Measurements from ENCODE around the gene SNX6.
A peak's percentile ranks its signal among the peaks of the same experiment; 100 is the strongest.
"Not testable (repeated sequence)": the region's sequence is repeated elsewhere in the genome, so short reads cannot be mapped to it uniquely, and the experiment has no call there.

Gene SNX6

DNA sequence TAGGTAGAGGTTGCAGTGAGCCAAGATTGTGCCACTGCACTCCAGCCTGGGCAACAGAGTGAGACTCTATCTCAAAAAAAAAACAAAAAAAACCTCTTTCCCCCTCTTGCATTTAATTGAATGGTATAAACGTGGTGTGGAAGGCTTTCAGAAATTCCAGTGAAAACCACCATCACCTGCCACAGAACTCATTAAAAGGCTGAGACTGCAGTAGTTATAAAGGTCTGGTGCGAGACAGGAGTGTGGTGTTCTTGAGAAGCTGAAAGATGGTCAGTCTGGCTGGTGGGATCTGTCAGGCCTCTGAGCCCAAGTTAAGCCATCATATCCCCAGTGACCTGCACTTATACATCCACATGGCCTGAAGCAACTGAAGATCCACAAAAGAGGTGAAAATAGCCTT lies 20.1 kb upstream of the SNX6 start:
- not testable (repeated sequence) for H3K4me3 Mint-ChIP-seq, H3K27ac Mint-ChIP-seq, H3K36me3 Mint-ChIP-seq, ATAC-seq, H3K4me1 Mint-ChIP-seq, H3K9me3 Mint-ChIP-seq, H3K27me3 Mint-ChIP-seq

GRCh38 chr14:34649344-34649743 lies 19.4 kb upstream of the SNX6 start:
- Mint-ChIP-seq H3K27me3 (no peaks in the 10 kb centered on the region), H3K9me3 (no peaks in the 10 kb centered on the region), H3K36me3 (no peaks in the 10 kb centered on the region), H3K4me3 (no peak overlapping the region), H3K4me1 (no peaks in the 10 kb centered on the region), H3K27ac (no peak overlapping the region)
- no peak for ATAC-seq

DNA sequence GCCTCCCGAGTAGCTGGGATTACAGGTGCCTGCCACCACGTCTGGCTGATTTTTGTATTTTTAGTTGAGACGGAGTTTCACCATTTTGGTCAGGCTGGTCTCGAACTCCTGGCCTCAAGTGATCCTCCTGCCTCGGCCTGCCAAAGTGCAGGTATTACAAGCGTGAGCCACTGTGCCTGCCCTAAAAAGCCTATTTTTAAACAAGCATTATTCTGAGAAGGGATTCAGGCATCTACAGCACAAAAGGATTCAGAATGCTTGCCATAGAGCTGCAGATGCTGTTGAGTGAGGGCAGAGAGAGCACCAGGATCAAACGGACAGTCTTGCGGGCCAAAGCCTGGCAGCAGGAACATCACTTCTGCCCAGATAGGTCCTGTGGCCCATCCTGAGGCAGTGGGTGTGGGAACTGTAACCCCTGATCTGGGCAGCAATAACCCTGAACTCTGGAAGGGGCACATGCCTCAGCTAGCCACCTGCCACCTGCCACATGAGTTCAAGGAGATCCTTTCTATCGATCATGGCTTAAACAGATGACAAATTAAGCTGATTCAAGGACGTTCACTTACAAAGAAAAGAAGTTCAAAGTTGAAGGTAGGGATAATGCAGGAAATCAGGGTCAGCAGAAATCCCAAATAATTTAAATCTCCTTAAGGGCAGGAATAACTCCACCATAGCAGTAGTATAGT lies 16.8 kb upstream of the SNX6 start:
- Mint-ChIP-seq H3K4me3 (no peak overlapping the region), H3K36me3 (no peaks in the 10 kb centered on the region), H3K27me3 (no peaks in the 10 kb centered on the region), H3K27ac (no peak overlapping the region), H3K4me1 (no peaks in the 10 kb centered on the region), H3K9me3 (no peaks in the 10 kb centered on the region)
- ATAC-seq = no peak

DNA sequence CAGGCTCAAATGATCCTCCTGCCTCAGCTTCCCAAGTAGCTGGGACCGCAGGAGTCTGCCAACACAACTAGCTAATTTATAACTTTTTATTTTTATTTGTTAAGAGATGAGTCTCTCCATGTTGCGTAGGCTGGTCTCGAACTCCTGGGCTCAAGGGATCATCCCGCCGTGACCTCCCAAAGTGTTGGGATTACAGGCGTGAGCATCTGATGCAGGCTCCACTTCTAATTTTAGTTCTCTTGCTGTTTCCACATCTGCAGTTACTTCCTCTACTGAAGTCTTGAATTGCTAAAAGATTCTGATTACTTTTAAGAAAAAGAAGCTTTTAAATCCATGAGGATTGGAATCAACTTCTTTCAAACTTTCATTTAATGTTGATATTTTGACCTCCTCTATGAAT lies 13.4 kb upstream of the SNX6 start:
- H3K4me3 Mint-ChIP-seq = no peak overlapping the region
- H3K4me1 Mint-ChIP-seq = no peaks in the 10 kb centered on the region
- no peaks in the 10 kb centered on the region for H3K36me3 Mint-ChIP-seq
- no peaks in the 10 kb centered on the region for H3K9me3 Mint-ChIP-seq
- H3K27ac Mint-ChIP-seq = no peak overlapping the region
- no peak for ATAC-seq
- H3K27me3 Mint-ChIP-seq = peaks cover 5% of the 10 kb centered on the region

DNA sequence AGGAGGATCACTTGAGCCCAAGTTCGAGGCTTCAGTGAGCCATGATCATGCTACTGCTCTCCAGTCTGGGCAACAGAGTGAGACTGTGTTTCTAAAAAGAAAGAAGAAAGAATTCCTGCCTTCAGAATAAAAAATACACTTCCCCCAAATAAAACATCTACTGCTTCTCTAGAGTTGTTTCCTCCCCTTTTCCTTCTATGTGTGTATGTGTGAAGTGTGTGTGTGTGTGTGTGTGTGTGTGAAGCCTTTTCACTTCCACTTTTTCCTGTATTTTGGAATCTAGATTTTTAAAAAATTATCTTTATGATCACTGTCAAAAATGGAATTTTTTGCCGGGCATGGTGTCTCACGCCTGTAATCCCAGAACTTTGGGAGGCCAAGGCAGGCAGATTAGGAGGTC lies 12.6 kb upstream of the SNX6 start:
- no peak for ATAC-seq
- H3K9me3 Mint-ChIP-seq = no peaks in the 10 kb centered on the region
- no peaks in the 10 kb centered on the region for H3K36me3 Mint-ChIP-seq
- H3K4me1 Mint-ChIP-seq = no peaks in the 10 kb centered on the region
- H3K27ac Mint-ChIP-seq = no peak overlapping the region
- peaks cover 5% of the 10 kb centered on the region for H3K27me3 Mint-ChIP-seq
- no peak overlapping the region for H3K4me3 Mint-ChIP-seq

DNA sequence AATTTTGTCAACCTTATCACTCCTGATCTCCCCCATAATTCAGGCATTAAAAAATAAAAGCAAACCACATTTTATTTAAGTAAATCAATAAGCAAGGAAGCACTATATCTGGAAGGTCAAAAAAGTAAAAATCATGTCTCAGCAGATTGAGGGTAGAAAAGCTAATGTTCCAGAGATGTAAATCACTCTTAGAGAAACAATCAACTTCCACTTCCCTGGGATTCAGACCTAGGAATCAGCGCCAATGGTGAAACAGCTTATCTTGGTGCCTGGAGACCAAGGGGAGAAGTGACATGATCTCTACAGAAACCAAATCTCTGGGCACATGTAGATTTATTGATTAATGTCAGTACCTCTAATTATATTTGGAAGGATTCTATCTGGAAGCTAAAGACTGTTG lies 10.9 kb upstream of the SNX6 start:
- ATAC-seq = no peak

GRCh38 chr14:34634360-34634771 lies 4.4 kb upstream of the SNX6 start:
- not testable (repeated sequence) for H3K36me3 Mint-ChIP-seq, H3K4me1 Mint-ChIP-seq, H3K4me3 Mint-ChIP-seq, ATAC-seq, H3K27me3 Mint-ChIP-seq, H3K27ac Mint-ChIP-seq, H3K9me3 Mint-ChIP-seq

More for the DNA sequence above, 10.9 kb upstream of the SNX6 start:
- Mint-ChIP-seq H3K9me3 (no peaks in the 10 kb centered on the region), H3K27ac (no peak overlapping the region), H3K36me3 (no peaks in the 10 kb centered on the region), H3K27me3 (peaks cover 5% of the 10 kb centered on the region), H3K4me3 (no peak overlapping the region), H3K4me1 (no peaks in the 10 kb centered on the region)

DNA sequence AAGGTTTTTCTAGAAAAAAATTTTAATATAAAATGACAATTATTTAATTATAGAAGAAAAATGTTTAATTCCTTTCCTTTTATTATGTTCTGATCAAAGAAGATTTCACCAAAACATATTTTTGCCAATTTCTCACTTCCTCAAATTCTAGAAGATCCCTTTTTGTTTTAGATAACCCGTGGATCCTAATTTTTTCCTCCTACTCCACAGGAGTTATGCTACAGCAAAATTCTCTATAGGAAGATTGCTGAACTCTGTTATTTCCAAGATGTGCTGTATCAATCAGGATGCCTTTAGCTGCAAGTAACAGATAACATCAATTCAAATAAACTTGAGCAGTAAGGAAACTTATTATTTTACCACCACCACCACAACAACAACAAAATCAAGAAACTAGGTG lies 3.8 kb upstream of the SNX6 start:
- Mint-ChIP-seq H3K36me3 (no peaks in the 10 kb centered on the region), H3K27me3 (no peaks in the 10 kb centered on the region), H3K9me3 (no peaks in the 10 kb centered on the region), H3K27ac (no peak overlapping the region), H3K4me3 (no peak overlapping the region), H3K4me1 (peaks cover 5% of the 10 kb centered on the region)
- no peak for ATAC-seq

DNA sequence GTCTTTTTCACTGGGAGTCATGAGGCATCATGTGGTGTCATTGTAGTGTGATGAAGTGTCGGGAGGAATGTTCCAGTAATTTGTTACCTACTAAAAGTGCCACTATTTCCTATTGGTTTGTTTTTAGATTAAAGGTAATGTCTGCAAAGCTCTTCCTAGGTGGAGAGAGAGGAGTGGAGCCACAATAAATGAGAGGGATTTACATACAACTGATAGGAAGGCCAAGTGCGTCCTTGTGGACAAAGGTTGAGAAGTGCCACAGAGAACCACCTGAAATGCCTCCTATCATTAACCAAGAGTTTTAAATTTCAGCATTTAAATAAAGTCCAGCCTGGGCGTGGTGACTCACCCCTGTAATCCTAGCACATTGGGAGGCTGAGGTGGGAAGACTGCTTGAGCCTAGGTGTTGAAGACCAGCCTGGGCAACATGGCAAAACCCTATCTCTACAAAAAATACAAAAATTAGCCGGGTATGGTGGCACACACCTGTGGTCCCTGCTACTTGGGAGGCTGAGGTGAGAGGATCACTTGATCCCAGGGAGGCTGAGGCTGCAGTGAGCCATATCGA lies 2.5 kb upstream of the SNX6 start:
- no peaks in the 10 kb centered on the region for H3K27me3 Mint-ChIP-seq
- H3K27ac Mint-ChIP-seq = no peak overlapping the region
- H3K4me3 Mint-ChIP-seq = no peak overlapping the region
- no peaks in the 10 kb centered on the region for H3K36me3 Mint-ChIP-seq
- ATAC-seq = no peak
- H3K4me1 Mint-ChIP-seq = peaks cover 10% of the 10 kb centered on the region
- H3K9me3 Mint-ChIP-seq = no peaks in the 10 kb centered on the region

DNA sequence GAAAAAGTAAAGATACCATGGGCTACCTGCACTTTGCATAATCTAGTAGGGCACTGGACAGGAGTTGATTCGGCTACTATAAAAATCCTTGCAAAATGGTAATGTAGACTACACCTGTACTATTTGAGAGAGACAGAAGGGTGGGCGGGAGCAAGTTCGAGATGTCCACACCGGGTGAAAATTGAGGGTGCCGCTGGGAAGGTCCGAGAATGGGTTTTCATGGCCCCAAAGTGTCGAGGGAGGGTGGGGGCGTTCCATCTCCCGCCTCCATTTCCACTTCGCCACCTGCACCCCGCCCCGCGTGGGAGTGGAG lies 648 bp downstream of the SNX6 start:
- Mint-ChIP-seq H3K4me1 (peaks cover 16% of the 10 kb centered on the region), H3K36me3 (peaks cover 5% of the 10 kb centered on the region), H3K27ac (peak overlapping the region; percentile 82), H3K9me3 (no peaks in the 10 kb centered on the region), H3K27me3 (no peaks in the 10 kb centered on the region), H3K4me3 (peak overlapping the region; percentile 84)
- no peak for ATAC-seq

DNA sequence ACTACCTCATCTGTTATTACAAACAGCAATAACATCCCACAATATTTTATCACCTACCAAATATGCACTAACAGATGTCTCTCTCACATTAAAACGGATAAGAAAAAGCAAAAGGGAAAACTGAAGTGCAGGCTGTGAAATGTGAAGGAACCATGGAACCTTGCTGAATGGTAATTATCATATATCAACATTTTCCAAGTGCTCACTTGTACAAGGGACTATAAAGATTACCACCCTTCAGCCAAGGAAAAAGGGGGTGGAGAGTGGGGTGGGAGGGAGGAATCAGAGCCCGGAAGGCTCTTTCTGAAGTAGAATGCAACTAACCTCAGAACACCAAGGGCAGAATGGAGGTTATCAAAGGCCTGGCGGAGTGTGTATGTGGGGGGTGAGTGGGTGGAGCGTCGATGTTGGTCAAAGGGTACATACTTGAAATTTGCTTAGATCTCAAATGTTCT lies 1.2 kb downstream of the SNX6 start:
- H3K36me3 Mint-ChIP-seq = peaks cover 5% of the 10 kb centered on the region
- no peaks in the 10 kb centered on the region for H3K27me3 Mint-ChIP-seq
- H3K9me3 Mint-ChIP-seq = no peaks in the 10 kb centered on the region
- ATAC-seq = no peak
- H3K4me1 Mint-ChIP-seq = peaks cover 16% of the 10 kb centered on the region
- peak overlapping the region; percentile 82 for H3K27ac Mint-ChIP-seq
- H3K4me3 Mint-ChIP-seq = peak overlapping the region; percentile 84

DNA sequence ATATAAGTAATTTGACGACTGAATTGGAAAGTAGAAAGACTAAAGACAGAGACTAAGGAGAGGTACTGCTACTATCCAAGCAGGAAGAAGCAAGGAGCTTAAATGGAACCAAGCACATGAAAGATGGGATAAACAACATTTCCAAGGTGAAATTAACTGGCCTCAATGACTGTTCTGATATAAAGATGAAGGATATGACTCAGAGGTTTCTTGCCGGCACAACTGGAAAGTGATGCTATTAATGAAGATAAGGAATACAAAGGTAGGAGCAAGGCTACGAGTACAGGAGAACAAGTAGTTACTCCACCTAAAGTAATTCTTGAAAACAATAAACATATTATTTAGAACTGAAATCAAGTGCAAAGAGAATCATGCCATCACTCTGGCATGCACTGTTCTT lies 6.4 kb downstream of the SNX6 start:
- H3K4me1 Mint-ChIP-seq = peaks cover 27% of the 10 kb centered on the region
- peaks cover 33% of the 10 kb centered on the region for H3K36me3 Mint-ChIP-seq
- peak overlapping the region; percentile 28 for H3K27ac Mint-ChIP-seq
- ATAC-seq = no peak
- no peak overlapping the region for H3K4me3 Mint-ChIP-seq
- no peaks in the 10 kb centered on the region for H3K27me3 Mint-ChIP-seq
- no peaks in the 10 kb centered on the region for H3K9me3 Mint-ChIP-seq

GRCh38 chr14:34620839-34621238 lies 9.1 kb downstream of the SNX6 start:
- Mint-ChIP-seq H3K27ac (no peak overlapping the region), H3K36me3 (peaks cover 41% of the 10 kb centered on the region), H3K4me3 (no peak overlapping the region), H3K27me3 (no peaks in the 10 kb centered on the region), H3K4me1 (peaks cover 30% of the 10 kb centered on the region), H3K9me3 (no peaks in the 10 kb centered on the region)
- ATAC-seq = no peak

DNA sequence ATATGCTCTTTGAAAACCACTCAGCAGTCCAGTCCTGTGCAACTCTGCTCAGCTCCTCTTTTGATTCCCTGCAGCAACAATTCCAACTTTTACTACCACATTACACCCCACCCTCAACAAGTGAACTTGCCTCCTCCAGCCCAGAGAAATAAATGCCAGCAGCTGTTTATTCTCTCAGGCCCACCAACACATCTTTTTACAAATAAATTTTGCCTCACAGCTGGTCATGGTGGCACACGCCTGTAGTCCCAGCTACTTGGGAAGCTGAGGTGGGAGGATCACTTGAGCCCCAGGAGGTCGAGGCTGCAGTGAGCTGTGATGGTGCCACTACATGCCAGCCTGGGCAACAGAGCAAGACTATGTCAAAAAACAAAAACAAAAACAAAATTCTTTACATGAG lies 9.8 kb downstream of the SNX6 start:
- no peaks in the 10 kb centered on the region for H3K9me3 Mint-ChIP-seq
- no peak overlapping the region for H3K27ac Mint-ChIP-seq
- no peak for ATAC-seq
- H3K4me3 Mint-ChIP-seq = no peak overlapping the region
- no peaks in the 10 kb centered on the region for H3K27me3 Mint-ChIP-seq
- peaks cover 29% of the 10 kb centered on the region for H3K4me1 Mint-ChIP-seq
- H3K36me3 Mint-ChIP-seq = peaks cover 46% of the 10 kb centered on the region

GRCh38 chr14:34619471-34619870 lies 10.5 kb downstream of the SNX6 start:
- H3K27ac Mint-ChIP-seq = no peak overlapping the region
- H3K27me3 Mint-ChIP-seq = no peaks in the 10 kb centered on the region
- H3K4me1 Mint-ChIP-seq = peaks cover 24% of the 10 kb centered on the region
- H3K9me3 Mint-ChIP-seq = no peaks in the 10 kb centered on the region
- peaks cover 47% of the 10 kb centered on the region for H3K36me3 Mint-ChIP-seq
- H3K4me3 Mint-ChIP-seq = no peak overlapping the region
- ATAC-seq = no peak

DNA sequence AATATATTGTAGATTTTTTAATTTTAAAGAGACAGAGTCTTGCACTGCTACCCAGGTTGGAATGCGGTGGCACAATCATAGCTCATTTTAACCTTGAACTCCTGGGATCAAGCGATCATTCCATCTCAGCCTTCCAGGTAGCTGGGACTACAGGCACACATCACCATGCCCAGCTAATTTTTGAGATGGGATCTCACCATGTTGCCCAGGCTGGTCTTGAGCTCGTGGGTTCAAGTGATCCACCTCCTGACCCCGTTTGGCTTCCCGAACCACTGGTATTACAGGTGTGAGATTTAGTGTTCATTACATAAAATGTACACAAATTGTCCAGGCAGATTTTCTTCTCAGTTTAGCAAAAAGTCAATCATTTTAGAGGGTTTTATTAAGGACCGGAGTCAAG lies 13.6 kb downstream of the SNX6 start:
- Mint-ChIP-seq H3K9me3 (no peaks in the 10 kb centered on the region), H3K27me3 (no peaks in the 10 kb centered on the region), H3K27ac (no peak overlapping the region), H3K4me1 (peaks cover 17% of the 10 kb centered on the region), H3K4me3 (no peak overlapping the region), H3K36me3 (peaks cover 50% of the 10 kb centered on the region)
- ATAC-seq = no peak

All from stimulated activated memory B cell treated with anti-CD40 and anti-IgM and Interleukin-4, amounts not matched to agents 10 μg/mL and 1 μg/mL and 100 μg/mL, for 72 hours (primary cell).